Vagina (tissue), 2 donors: Measurements from ENCODE around the gene RAB8A. TPM values are rescaled to one million over a fixed set of nuclear protein-coding genes. Genes with fewer than 3 reads are reported as not detected.
"Not testable (repeated sequence)": the region's sequence is repeated elsewhere in the genome, so short reads cannot be mapped to it uniquely, and the experiment has no call there.

Experiments used
- DNase-seq, 2 donors: peaks; one replicate each; pipeline ENCODE4 v3.0.0-alpha.2; 2017; ENCODE audit errors: extremely low spot score in 2 of 2
- H3K27ac ChIP-seq: fragments of 200-600 bp; sonication (generic); one replicate; pipeline ENCODE4 v1.5.1; 2019
- H3K27me3 ChIP-seq: fragments of 200-600 bp; sonication (generic); one replicate; pipeline ENCODE4 v1.5.1; 2019
- H3K36me3 ChIP-seq, 2 donors: fragments of 200-600 bp; sonication (generic); one replicate each; pipeline ENCODE4 v1.5.1; 2017 to 2019
- H3K4me1 ChIP-seq: fragments of 200-600 bp; sonication (generic); one replicate; pipeline ENCODE4 v1.5.1; 2019
- H3K4me3 ChIP-seq, 2 donors: fragments of 200-600 bp; sonication (generic); 1 replicate in 1 of 2; 2 replicates in 1 of 2; pipeline ENCODE4 v1.5.1; 2016 to 2019
- H3K9me3 ChIP-seq: fragments of 200-600 bp; sonication (generic); one replicate; pipeline ENCODE4 v1.5.1; 2019
- POLR2A ChIP-seq, 2 donors: fragments of 450-650 bp; IDR thresholded peaks; one replicate each; pipeline ENCODE4 v1.6.1; 2017; ENCODE audit warnings: antibody characterized with exemption in 2 of 2, mild to moderate bottlenecking in 2 of 2, moderate library complexity in 2 of 2
- POLR2AphosphoS5 ChIP-seq, 2 donors: sonication (generic); formaldehyde crosslinking; IDR thresholded peaks; one replicate each; pipeline ENCODE4 v1.9.0; 2017; ENCODE audit warnings: antibody characterized with exemption in 2 of 2, mild to moderate bottlenecking in 2 of 2, low read depth in 1 of 2; ENCODE audit not compliant: insufficient read depth in 1 of 2
- intact Hi-C: fragments of 100-400 bp; cut with DNase I; formaldehyde crosslinking; loops from one replicate; pipeline ENCODE4 v1.15.1; 2023
- total RNA-seq: library from RNA; depleted of rRNA; stranded (reverse); fragments of >200 nt; gene quantifications from one replicate; pipeline ENCODE4 v1.2.3, GENCODE V29; 2016
- TF ChIP-seq, protein P1 (sequence below), 3 experiments: fragments of 450-650 bp in 2 of 3; fragments of 200-600 bp in 1 of 3; sonication (generic) in 1 of 3; IDR thresholded peaks; one replicate each; pipeline ENCODE4 v1.5.1; 2017 to 2019; ENCODE audit warnings: antibody characterized with exemption in 3 of 3, mild to moderate bottlenecking in 2 of 3, moderate library complexity in 2 of 3

The RAB8A gene
- total RNA-seq, 1 donor from 2014 or later: 30.4 TPM

DNA sequence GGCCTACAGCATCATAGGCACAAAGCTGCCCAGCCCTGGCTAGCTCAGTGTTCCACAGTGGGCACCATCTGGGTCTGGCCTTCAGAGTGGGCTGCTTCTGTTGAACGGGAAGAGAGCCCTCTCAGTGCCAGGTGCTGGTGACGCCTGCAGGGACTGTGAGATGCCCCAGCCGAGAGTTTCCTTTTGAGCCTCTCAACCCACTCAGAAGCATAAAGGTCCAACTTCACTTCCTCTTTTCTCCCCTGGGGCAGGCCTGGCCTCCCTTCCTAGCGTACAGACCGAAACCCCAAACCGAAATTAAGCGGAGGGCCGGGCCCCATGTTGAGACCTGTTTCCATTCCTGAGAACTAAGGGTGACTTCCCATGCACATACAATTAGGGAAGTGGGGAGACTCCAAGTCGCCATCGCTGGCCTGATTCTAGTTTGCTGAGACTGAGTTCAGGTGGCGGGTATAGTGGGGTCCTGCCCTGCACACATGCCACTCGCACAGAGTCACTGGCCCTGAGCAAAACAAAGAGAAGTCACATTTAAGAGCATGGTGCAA, 6.9 kb downstream of the RAB8A start:
- TF ChIP-seq POLR2A (IDR thresholded peaks at IDR 0.05): no peak
- TF ChIP-seq, protein P1, sequence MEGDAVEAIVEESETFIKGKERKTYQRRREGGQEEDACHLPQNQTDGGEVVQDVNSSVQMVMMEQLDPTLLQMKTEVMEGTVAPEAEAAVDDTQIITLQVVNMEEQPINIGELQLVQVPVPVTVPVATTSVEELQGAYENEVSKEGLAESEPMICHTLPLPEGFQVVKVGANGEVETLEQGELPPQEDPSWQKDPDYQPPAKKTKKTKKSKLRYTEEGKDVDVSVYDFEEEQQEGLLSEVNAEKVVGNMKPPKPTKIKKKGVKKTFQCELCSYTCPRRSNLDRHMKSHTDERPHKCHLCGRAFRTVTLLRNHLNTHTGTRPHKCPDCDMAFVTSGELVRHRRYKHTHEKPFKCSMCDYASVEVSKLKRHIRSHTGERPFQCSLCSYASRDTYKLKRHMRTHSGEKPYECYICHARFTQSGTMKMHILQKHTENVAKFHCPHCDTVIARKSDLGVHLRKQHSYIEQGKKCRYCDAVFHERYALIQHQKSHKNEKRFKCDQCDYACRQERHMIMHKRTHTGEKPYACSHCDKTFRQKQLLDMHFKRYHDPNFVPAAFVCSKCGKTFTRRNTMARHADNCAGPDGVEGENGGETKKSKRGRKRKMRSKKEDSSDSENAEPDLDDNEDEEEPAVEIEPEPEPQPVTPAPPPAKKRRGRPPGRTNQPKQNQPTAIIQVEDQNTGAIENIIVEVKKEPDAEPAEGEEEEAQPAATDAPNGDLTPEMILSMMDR (IDR thresholded peaks at IDR 0.05): no peak
- TF ChIP-seq POLR2AphosphoS5 (IDR thresholded peaks at IDR 0.05; ENCODE audit: insufficient read depth in 1 of 2, low read depth in 1 of 2): no peak
- peaks cover 39% of the 10 kb centered on the region for H3K4me1 ChIP-seq
- no peaks in the 10 kb centered on the region for H3K27me3 ChIP-seq
- H3K36me3 ChIP-seq: peaks cover 4 to 41% of the 10 kb centered on the region in 2 donors
- no peak overlapping the region for H3K27ac ChIP-seq
- H3K4me3 ChIP-seq: no peak overlapping the region
- DNase-seq: no peak
- intact Hi-C loops: loop anchor here (10.0 kb wide), 1 partner anchor 66 kb away; the partner anchor contains the start of gene FAM32A
- H3K9me3 ChIP-seq: no peaks in the 10 kb centered on the region

DNA sequence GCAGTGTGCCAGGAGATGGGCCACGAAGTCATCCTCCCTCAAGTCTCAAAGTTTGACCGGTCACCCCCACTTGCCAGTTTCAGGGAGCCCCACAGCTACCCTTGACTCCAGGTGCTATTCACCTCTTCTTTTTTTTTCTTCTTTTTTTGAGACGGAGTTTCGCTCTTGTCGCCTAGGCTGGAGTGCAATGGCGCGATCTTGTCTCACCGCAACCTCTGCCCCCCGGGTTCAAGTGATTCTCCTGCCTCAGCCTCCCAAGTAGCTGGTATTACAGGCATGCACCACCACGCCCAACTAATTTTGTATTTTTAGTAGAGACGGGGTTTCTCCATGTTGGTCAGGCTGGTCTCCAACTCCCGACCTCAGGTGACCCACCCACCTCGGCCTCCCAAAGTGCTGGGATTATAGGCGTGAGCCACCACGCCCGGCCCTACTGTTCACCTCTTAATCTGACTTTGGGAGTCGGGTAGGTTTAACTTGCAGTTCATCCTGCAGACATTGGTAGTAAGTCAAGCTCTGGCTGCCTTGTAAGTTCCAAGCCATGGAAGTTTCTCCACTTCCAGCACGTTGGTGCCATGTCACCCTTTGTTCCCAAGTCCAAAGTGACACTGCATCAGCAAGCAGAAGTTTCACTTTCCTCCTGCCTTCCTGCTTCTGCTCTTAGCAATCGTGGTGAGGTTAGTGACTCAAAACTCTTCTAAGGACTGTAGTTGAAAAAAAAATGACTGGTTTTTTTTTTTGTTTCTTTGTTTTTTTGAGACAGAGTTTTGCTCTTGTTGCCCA, 7.6 kb downstream of the RAB8A start:
- H3K36me3 ChIP-seq: peaks cover 4 to 48% of the 10 kb centered on the region in 2 donors
- not testable (repeated sequence) for H3K27me3 ChIP-seq, H3K27ac ChIP-seq, H3K4me3 ChIP-seq, DNase-seq, H3K9me3 ChIP-seq
- H3K4me1 ChIP-seq: peaks cover 32% of the 10 kb centered on the region
- intact Hi-C loops: loop anchor here (10.0 kb wide), 1 partner anchor 66 kb away; the partner anchor contains the start of gene FAM32A

- Histone ChIP-seq H3K4me3 (no peak overlapping the region), H3K4me1 (peaks cover 14% of the 10 kb centered on the region), H3K27me3 (no peaks in the 10 kb centered on the region), H3K27ac (peak overlapping the region; percentile 18), H3K9me3 (no peaks in the 10 kb centered on the region), H3K36me3 (peaks cover 4 to 66% of the 10 kb centered on the region in 2 donors)
- intact Hi-C loops: no loop called here
- DNase-seq: no peak
- TF ChIP-seq, protein P1 (IDR thresholded peaks at IDR 0.05): no peak
- no peak for TF ChIP-seq POLR2A (IDR thresholded peaks at IDR 0.05)
- no peak for TF ChIP-seq POLR2AphosphoS5 (IDR thresholded peaks at IDR 0.05; ENCODE audit: insufficient read depth in 1 of 2, low read depth in 1 of 2)
Measured at GRCh38 chr19:16121141-16121540, 9.5 kb downstream of the RAB8A start.

- H3K9me3 ChIP-seq: no peaks in the 10 kb centered on the region
- peak overlapping the region; percentile 40 for H3K27ac ChIP-seq
- peak in 1 of 2 donors; percentile 68 for TF ChIP-seq POLR2AphosphoS5 (IDR thresholded peaks at IDR 0.05; ENCODE audit: insufficient read depth in 1 of 2, low read depth in 1 of 2)
- TF ChIP-seq POLR2A (IDR thresholded peaks at IDR 0.05): no peak
- no peak for DNase-seq
- no peak overlapping the region for H3K4me3 ChIP-seq
- intact Hi-C loops: no loop called here
- H3K27me3 ChIP-seq: no peaks in the 10 kb centered on the region
- peaks cover 7% of the 10 kb centered on the region for H3K4me1 ChIP-seq
- peaks cover 4 to 70% of the 10 kb centered on the region in 2 donors for H3K36me3 ChIP-seq
Measured at GRCh38 chr19:16121967-16122366, 10.3 kb downstream of the RAB8A start.

DNA sequence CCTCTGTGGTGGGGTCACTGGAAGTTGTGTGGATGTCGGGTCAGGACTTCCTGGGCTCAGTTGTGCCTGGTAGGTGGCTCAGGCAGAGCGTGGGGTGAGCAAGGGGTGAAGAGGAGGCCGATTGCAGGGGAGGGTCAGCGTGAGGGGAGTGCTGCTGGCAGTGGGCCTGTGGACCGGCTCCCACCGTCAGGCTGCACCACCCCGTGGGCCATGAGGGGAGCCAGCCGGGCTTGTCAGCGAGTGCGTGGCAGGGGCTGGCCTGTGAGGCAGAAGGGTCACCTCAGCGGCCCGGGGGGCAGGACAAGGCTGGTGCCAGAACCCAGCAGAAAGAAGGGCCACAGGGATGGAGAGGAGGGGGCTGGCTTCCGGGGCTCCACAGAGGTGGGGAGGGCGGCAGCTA, 13.3 kb downstream of the RAB8A start:
- TF ChIP-seq POLR2A (IDR thresholded peaks at IDR 0.05) (no peak), POLR2AphosphoS5 (IDR thresholded peaks at IDR 0.05; ENCODE audit: insufficient read depth in 1 of 2, low read depth in 1 of 2) (no peak)
- TF ChIP-seq, protein P1 (IDR thresholded peaks at IDR 0.05): no peak
- Histone ChIP-seq H3K27ac (no peak overlapping the region), H3K4me1 (peaks cover 7% of the 10 kb centered on the region), H3K36me3 (peaks cover 4 to 83% of the 10 kb centered on the region in 2 donors), H3K27me3 (no peaks in the 10 kb centered on the region), H3K9me3 (no peaks in the 10 kb centered on the region), H3K4me3 (no peak overlapping the region)
- intact Hi-C loops: no loop called here
- no peak for DNase-seq
